Prostate gland (tissue), 2 donors: ENCODE results near the gene SLC9A4.

Experiments used
- CTCF ChIP-seq, 4 experiments: fragments of 200-600 bp in 2 of 4; fragments of 450-650 bp in 2 of 4; sonication (generic) in 2 of 4; IDR thresholded peaks; 1 replicate in 3 of 4; 2 replicates in 1 of 4; pipeline ENCODE4 v1.5.1; 2016 to 2019; ENCODE audit warnings: antibody characterized with exemption in 4 of 4, mild to moderate bottlenecking in 2 of 4, moderate library complexity in 2 of 4
- POLR2A ChIP-seq: fragments of 450-650 bp; IDR thresholded peaks from one replicate; pipeline ENCODE4 v1.6.1; 2016; ENCODE audit warnings: antibody characterized with exemption, mild to moderate bottlenecking
- POLR2AphosphoS5 ChIP-seq: sonication (generic); formaldehyde crosslinking; IDR thresholded peaks from one replicate; pipeline ENCODE4 v1.6.1; 2017; ENCODE audit warnings: antibody characterized with exemption

- TF ChIP-seq CTCF (IDR thresholded peaks at IDR 0.05) (no peak), POLR2A (no peak), POLR2AphosphoS5 (no peak)
These were observed 11.8 kb upstream of the SLC9A4 start for GRCh38 chr2:102461188-102461587.
